Kasumi-1 (cell line): ENCODE data around the gene RANBP9.

Source experiments
- DNase-seq, 2 experiments: peaks; one replicate each; lab custom pipeline; 2025; lab: John Stamatoyannopoulos, UW

RANBP9 gene

GRCh38 chr6:13711733-13712598, at the start of gene RANBP9:
Gene RANBP9 (minus strand): TSS chr6:13711835. CDS start chr6:13711505, 330 bp downstream.
- DNase-seq: peak; percentile 81 to 85

- DNase-seq: no peak
These were observed 49.0 kb upstream of the RANBP9 start for GRCh38 chr6:13760307-13761304.

DNA sequence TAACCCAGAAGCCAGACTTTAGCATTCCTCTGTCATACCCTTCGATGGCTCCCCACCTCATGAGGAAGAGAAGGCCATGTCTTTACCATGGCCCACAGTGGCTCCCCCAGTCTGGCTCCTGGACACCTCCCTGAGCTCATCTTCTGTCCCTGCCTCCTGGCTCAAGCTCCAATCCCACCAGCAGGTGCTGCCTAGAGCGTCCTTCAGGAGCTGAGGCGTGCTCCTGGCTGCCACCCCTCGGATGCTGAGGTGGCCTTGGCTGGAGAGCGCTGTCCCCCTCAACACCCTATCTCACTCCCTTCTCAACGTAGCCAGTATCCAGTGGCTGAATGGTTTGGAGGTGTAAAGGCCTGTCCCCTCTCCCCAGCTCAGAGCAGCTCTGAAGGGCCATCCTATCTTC, 47.4 kb upstream of the RANBP9 start:
- no peak for DNase-seq

DNA sequence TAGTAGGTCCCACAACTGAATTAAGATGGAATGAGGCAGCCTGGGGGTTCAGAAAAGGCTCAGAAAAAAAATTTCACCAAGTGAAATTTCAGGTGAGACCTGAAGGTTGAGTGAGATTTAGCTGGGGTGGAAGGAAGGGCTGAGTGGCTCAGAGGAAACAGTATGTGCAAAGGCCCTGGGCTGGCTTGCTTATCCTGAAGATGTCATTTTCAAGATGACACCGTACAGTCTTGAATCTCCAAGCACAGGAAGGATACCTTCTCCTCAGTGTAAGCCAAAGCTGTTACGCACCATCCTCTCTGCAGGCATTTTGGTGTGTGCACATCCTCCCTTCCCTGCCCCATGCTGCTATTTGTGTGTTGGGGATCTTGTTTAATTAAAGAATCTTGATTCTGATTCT, 43.0 kb upstream of the RANBP9 start:
- DNase-seq: no peak

- DNase-seq: no peak
These were observed 32.1 kb upstream of the RANBP9 start for GRCh38 chr6:13743736-13744127.

GRCh38 chr6:13742961-13743735, 31.5 kb upstream of the RANBP9 start:
- no peak for DNase-seq

DNA sequence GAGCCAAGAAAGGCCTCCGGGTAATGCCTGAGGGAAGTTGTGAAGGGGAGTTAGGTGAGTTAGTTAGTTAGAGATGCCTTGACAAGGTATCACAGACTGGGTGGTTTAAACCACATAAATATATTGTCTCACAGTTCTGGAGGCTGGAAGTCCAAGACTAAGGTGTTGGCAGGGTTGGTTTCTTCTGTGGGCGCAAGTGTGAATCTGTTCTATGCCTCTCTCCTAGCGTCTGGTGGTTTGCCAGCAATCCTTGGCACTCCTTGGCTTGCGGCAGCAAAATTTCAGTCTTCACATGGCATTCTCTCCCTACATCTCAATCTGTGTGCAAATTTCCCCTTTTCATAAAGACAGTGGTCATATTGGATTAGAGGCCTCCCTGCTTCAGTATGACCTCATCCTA, 29.7 kb upstream of the RANBP9 start:
- DNase-seq: no peak

- DNase-seq: no peak
These were observed 23.4 kb upstream of the RANBP9 start for GRCh38 chr6:13735031-13735430.

GRCh38 chr6:13733178-13733887, 21.7 kb upstream of the RANBP9 start:
- DNase-seq: no peak

DNA sequence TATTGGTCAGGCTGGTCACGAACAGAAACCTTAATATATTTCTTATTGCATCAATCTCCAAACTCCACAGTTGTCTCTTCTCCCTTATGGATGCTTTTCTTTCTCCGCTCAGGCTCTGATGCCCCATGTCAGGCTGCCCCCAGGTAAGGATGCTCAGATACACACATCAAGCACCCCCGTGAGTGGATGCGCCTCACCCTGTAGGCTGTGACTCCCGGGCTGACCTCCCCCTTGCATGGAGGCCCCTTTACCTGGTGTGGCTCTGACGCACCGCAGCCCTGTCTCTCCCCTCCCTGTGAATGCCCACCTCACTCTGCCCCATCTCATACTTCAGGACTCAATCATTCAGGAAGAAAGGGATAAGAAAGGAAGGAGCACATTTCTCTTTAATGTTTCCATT, 19.1 kb upstream of the RANBP9 start:
- DNase-seq: no peak

GRCh38 chr6:13729891-13730290, 18.3 kb upstream of the RANBP9 start:
- DNase-seq: no peak

- DNase-seq: no peak
These were observed 13.9 kb upstream of the RANBP9 start for GRCh38 chr6:13725570-13725969.

GRCh38 chr6:13725052-13725451, 13.4 kb upstream of the RANBP9 start:
- DNase-seq: no peak

GRCh38 chr6:13724182-13724581, 12.5 kb upstream of the RANBP9 start:
- DNase-seq: peak; percentile 92 to 94

DNA sequence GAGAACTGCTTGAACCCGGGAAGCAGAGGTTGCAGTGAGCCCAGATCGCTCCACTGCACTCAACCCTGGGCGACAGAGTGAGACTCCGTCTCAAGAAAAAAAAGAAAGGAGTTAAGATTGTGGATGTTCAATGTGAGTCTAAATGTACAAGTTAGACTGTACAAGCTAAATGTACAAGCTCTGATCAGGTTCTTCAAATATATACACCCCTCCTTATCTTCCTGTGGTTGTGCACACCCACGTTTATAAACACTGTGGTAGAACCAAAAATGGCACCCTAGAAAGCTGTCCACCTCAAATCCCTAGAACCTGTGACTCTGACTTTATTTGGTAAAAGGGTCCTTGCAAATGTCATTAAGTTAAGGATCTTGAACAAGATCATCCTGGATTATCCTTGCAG, 11.2 kb upstream of the RANBP9 start:
- DNase-seq: no peak

DNA sequence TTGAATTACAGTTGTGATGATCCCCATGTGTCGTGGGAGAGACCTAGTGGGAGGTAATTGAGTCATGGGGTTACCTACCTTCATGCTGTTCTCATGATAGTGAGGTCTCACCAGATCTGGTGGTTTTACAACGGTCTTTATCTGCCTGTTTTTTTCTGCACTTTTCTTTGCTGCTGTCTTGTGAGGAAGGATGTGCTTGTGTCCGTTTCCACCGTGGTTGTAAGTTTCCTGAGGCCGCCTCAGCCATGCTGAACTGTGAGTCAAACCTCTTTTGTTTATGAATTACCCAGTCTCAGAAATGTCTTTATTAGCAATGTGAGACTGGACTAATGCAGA, 6.5 kb upstream of the RANBP9 start:
- no peak for DNase-seq

GRCh38 chr6:13716955-13717295, 5.3 kb upstream of the RANBP9 start:
- no peak for DNase-seq

- no peak for DNase-seq
These were observed 4.8 kb upstream of the RANBP9 start for GRCh38 chr6:13716225-13716954.

DNA sequence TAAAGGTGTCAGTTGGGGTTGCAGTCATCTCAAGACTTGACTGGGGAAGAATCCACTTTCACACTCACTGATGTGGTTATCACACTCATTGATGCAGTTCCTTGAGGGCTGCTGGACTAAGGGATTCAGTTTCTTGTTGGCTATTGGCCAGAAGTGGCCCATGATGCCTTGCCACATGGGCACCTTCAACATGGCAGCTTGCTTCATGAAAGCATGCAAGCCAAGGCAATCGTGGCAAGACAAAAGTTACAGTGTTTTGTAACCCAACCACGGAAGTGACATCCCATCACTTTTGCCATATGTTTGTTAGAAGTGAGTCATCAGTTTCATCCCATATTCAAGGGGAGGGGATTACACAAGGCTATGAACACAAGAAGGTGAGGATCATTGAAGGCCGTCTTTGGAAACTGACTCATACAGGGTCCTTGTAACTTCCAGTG, 3.8 kb upstream of the RANBP9 start:
- DNase-seq: peak in 1 of 2 experiments; percentile 26

- peak; percentile 30 to 44 for DNase-seq
These were observed 914 bp upstream of the RANBP9 start for GRCh38 chr6:13712599-13712898.

GRCh38 chr6:13711324-13711732, 307 bp downstream of the RANBP9 start:
- DNase-seq: peak; percentile 73 to 80
